Heart right ventricle (tissue), 16 donors: ENCODE measurements around the gene DOCK10. TPM values are rescaled to one million over a fixed set of nuclear protein-coding genes. Genes with fewer than 3 reads are reported as not detected.
A peak's percentile ranks its signal among the peaks of the same experiment; 100 is the strongest.

Experiments
- ATAC-seq, 8 donors: fragments of 200-7000 bp; cut with Tn5 transposase; one replicate each; pipeline ENCODE4 v1.9.1; 2020; ENCODE audit warnings: mild to moderate bottlenecking in 8 of 8, moderate library complexity in 8 of 8, moderate number of reproducible peaks in 1 of 8
- DNase-seq, 2 donors: peaks; one replicate each; pipeline ENCODE4 v3.0.0-alpha.2; 2020
- H3K27ac ChIP-seq, 10 donors: fragments of 200-600 bp; sonication (generic) in 2 of 10; one replicate each; pipeline versions ENCODE4 v1.5.0 to v1.8.0; 2020 to 2022; ENCODE audit warnings: mild to moderate bottlenecking in 3 of 10
- H3K27me3 ChIP-seq, 7 donors: fragments of 200-600 bp; one replicate each; pipeline ENCODE4 v1.8.0; 2021 to 2022; ENCODE audit warnings: mild to moderate bottlenecking in 2 of 7
- H3K36me3 ChIP-seq, 9 donors: fragments of 200-600 bp; sonication (generic) in 1 of 9; one replicate each; pipeline versions ENCODE4 v1.5.0 to v1.8.0; 2020 to 2022; ENCODE audit warnings: mild to moderate bottlenecking in 2 of 9
- H3K4me1 ChIP-seq, 9 donors: fragments of 200-600 bp; sonication (generic) in 1 of 9; one replicate each; pipeline versions ENCODE4 v1.5.0 to v1.8.0; 2020 to 2022; ENCODE audit warnings: mild to moderate bottlenecking in 4 of 9
- H3K4me3 ChIP-seq, 10 donors: fragments of 200-600 bp; sonication (generic) in 2 of 10; one replicate each; pipeline versions ENCODE4 v1.5.0 to v1.8.0; 2020 to 2022; ENCODE audit warnings: mild to moderate bottlenecking in 7 of 10, moderate library complexity in 2 of 10
- H3K9me3 ChIP-seq, 11 donors: fragments of 200-600 bp in 10 of 11; sonication (generic) in 2 of 11; one replicate each; pipeline versions ENCODE4 v1.5.0 to v1.8.0; 2013 to 2022; ENCODE audit warnings: mild to moderate bottlenecking in 2 of 11, control low read depth in 1 of 11, moderate library complexity in 1 of 11
- CTCF ChIP-seq, 9 donors: fragments of 200-600 bp; sonication (generic) in 2 of 9; IDR thresholded peaks; one replicate each; pipeline versions ENCODE4 v1.5.0 to v1.8.0; 2021 to 2022; ENCODE audit warnings: antibody characterized with exemption in 9 of 9, mild to moderate bottlenecking in 5 of 9, moderate library complexity in 1 of 9
- WGBS, 2 donors: extraction: QIAGEN DNeasy Blood & Tissue Kit; methylation state at CpG; one replicate each; pipeline ENCODE4 v1.1.7; 2013; ENCODE audit warnings: inconsistent platforms in 1 of 2; 5-methylcytosine and 5-hydroxymethylcytosine counted together
- intact Hi-C, 10 donors: fragments of 100-400 bp; cut with DNase I; formaldehyde crosslinking; loops; one replicate each; pipeline versions ENCODE4 v1.11.1 to v1.14.2; 2022
- polyA plus RNA-seq, 2 donors: library from polyadenylated mRNA; stranded (reverse); fragments of 200-250 nt; gene quantifications; one replicate each; pipeline ENCODE4 v1.2.3, GENCODE V29; 2013
- total RNA-seq, 10 donors: library from RNA; stranded (reverse); fragmentation: NEBNext Ultra II Directional in 3 of 10; extraction: Animal tissue kit (Norgen Biotek cat#: 25700) in 3 of 10; gene quantifications; one replicate each; pipeline versions ENCODE4 v1.2.1 to v1.2.4, GENCODE V29; 2021 to 2023
- donor health status: Arrhythmogenic right ventricular cardiomyopathy.
- donor health status: ischemic (EF 13 %, LVEDD 7.1; RV severe dilation, severe dysfunction).
- donor health status: healthy with polysubstance abuse.
- donor health status: DM: no; HTN: yes; CAD: no.
- donor health status: DM: no; HTN: no; CAD: no.
- donor health status: ischemic (EF 25% LVEDD 6.9; RV normal size, moderate dysfunction).
- donor health status: ischemic (EF 25% LVEDD 5.7; RV mildly dilated, moderate dysfunction).
- donor health status: healthy.
- donor health status: DM: yes; HTN: yes; CAD: no.
- donor health status: Ischemic cardiomyopathy.
- donor health status: ischemic (EF 35%, LVEDD 5.7; RV mildly dilated, moderate dysfunction).
- donor health status: nonischemic (EF 11% LVEDD 7.7; RV severe dilation, severe dysfunction).
- donor health status: DM: yes; HTN: yes; CAD: no.
- donor health status: PGD.
- donor health status: ischemic (EF 29% LVEDD 5.4; RV normal size, mild dysfunction).
- donor health status: nonischemic (EF 23%, LVEDD 6.1; RV moderate dilation, normal function).

DOCK10 gene
- total and polyA plus RNA-seq, 12 donors: 0.77 to 18.9 (median 1.4) TPM

GRCh38 chr2:224968051-224968450, 74.2 kb downstream of the DOCK10 start:
- ATAC-seq: no peak
- H3K27me3 ChIP-seq: no peaks in the 10 kb centered on the region
- no peak for TF ChIP-seq CTCF (IDR thresholded peaks at IDR 0.05)
- H3K27ac ChIP-seq: no peak overlapping the region
- no peak overlapping the region for H3K4me3 ChIP-seq
- 47 to 55% methylated on average over 4 of the region's 4 CpGs for WGBS, 2 donors
- H3K4me1 ChIP-seq: peaks cover 0 to 17% (median 0%) of the 10 kb centered on the region in 9 donors
- intact Hi-C loops: no loop called here
- no peak for DNase-seq
- no peaks in the 10 kb centered on the region for H3K9me3 ChIP-seq
- H3K36me3 ChIP-seq: no peaks in the 10 kb centered on the region

- no peak for TF ChIP-seq CTCF (IDR thresholded peaks at IDR 0.05)
- Histone ChIP-seq H3K36me3 (no peaks in the 10 kb centered on the region), H3K9me3 (no peaks in the 10 kb centered on the region), H3K27me3 (no peaks in the 10 kb centered on the region), H3K4me1 (peaks cover 0 to 17% (median 0%) of the 10 kb centered on the region in 9 donors), H3K27ac (no peak overlapping the region), H3K4me3 (no peak overlapping the region)
- intact Hi-C loops: no loop called here
- DNase-seq (no peak), ATAC-seq (no peak)
- WGBS, 2 donors: 88 to 94% methylated on average over 2 of the region's 2 CpGs
These were observed 75.7 kb downstream of the DOCK10 start for GRCh38 chr2:224966613-224967012.

GRCh38 chr2:224959556-224959955, 82.7 kb downstream of the DOCK10 start:
- no peaks in the 10 kb centered on the region for H3K9me3 ChIP-seq
- H3K4me1 ChIP-seq: peaks cover 0 to 28% (median 0%) of the 10 kb centered on the region in 9 donors
- H3K4me3 ChIP-seq: no peak overlapping the region
- H3K27ac ChIP-seq: peak overlapping the region in 1 of 10 donors; percentile 69
- ATAC-seq (no peak), DNase-seq (no peak)
- intact Hi-C loops: no loop called here
- no peaks in the 10 kb centered on the region for H3K36me3 ChIP-seq
- TF ChIP-seq CTCF (IDR thresholded peaks at IDR 0.05): no peak
- WGBS, 2 donors: 73% methylated on average over 3 of the region's 3 CpGs
- H3K27me3 ChIP-seq: no peaks in the 10 kb centered on the region

GRCh38 chr2:224958873-224959272, 83.4 kb downstream of the DOCK10 start:
- peak overlapping the region in 1 of 10 donors; percentile 69 for H3K27ac ChIP-seq
- ATAC-seq (peak in 1 of 8 donors; percentile 20), DNase-seq (no peak)
- no peak overlapping the region for H3K4me3 ChIP-seq
- no peaks in the 10 kb centered on the region for H3K36me3 ChIP-seq
- H3K4me1 ChIP-seq: peaks cover 0 to 32% (median 0%) of the 10 kb centered on the region in 9 donors
- 74 to 85% methylated on average over 3 of the region's 3 CpGs for WGBS, 2 donors
- TF ChIP-seq CTCF (IDR thresholded peaks at IDR 0.05): no peak
- intact Hi-C loops: no loop called here
- H3K9me3 ChIP-seq: no peaks in the 10 kb centered on the region
- no peaks in the 10 kb centered on the region for H3K27me3 ChIP-seq
